Tibial nerve (tissue), 4 donors: ENCODE results near the gene MBP. TPM values are rescaled to one million over a fixed set of nuclear protein-coding genes. Genes with fewer than 3 reads are reported as not detected.
A peak's percentile ranks its signal among the peaks of the same experiment; 100 is the strongest.

ENCODE experiments used
- DNase-seq, 2 donors: peaks; one replicate each; pipeline ENCODE4 v3.0.0-alpha.2; 2019; ENCODE audit warnings: low spot score in 2 of 2
- H3K27ac ChIP-seq, 4 donors: fragments of 200-600 bp; sonication (generic) in 3 of 4; one replicate each; pipeline ENCODE4 v1.5.1; 2017 to 2019; ENCODE audit warnings: mild to moderate bottlenecking in 1 of 4
- H3K27me3 ChIP-seq, 2 donors: fragments of 200-600 bp; sonication (generic) in 1 of 2; one replicate each; pipeline versions ENCODE4 v1.5.1 to v1.6.0; 2017 to 2019
- H3K36me3 ChIP-seq, 3 donors: fragments of 200-600 bp; sonication (generic); one replicate each; pipeline ENCODE4 v1.5.1; 2018 to 2019
- H3K4me1 ChIP-seq, 4 donors: fragments of 200-600 bp; sonication (generic) in 3 of 4; one replicate each; pipeline ENCODE4 v1.5.1; 2017 to 2019
- H3K4me3 ChIP-seq, 4 donors: fragments of 200-600 bp; sonication (generic) in 3 of 4; one replicate each; pipeline ENCODE4 v1.5.1; 2017 to 2019; ENCODE audit warnings: mild to moderate bottlenecking in 1 of 4, moderate library complexity in 1 of 4
- H3K9me3 ChIP-seq, 4 donors: fragments of 200-600 bp; sonication (generic) in 3 of 4; one replicate each; pipeline ENCODE4 v1.5.1; 2017 to 2019
- CTCF ChIP-seq, 5 experiments: fragments of 200-600 bp in 3 of 5; fragments of 450-650 bp in 2 of 5; sonication (generic) in 3 of 5; IDR thresholded peaks; one replicate each; pipeline ENCODE4 v1.5.1; 2016 to 2019; ENCODE audit warnings: antibody characterized with exemption in 5 of 5, mild to moderate bottlenecking in 3 of 5, moderate library complexity in 2 of 5
- EP300 ChIP-seq, 2 donors: sonication (generic); formaldehyde crosslinking; IDR thresholded peaks; one replicate each; pipeline ENCODE4 v1.6.1; 2017; ENCODE audit warnings: antibody characterized with exemption in 2 of 2, mild to moderate bottlenecking in 1 of 2
- POLR2A ChIP-seq, 2 donors: fragments of 450-650 bp; IDR thresholded peaks; one replicate each; pipeline ENCODE4 v1.6.1; 2017; ENCODE audit warnings: antibody characterized with exemption in 2 of 2, mild to moderate bottlenecking in 2 of 2, moderate library complexity in 2 of 2
- WGBS, 2 donors: methylation state at CpG; one replicate each; pipeline ENCODE4 v1.1.5; 2018; 5-methylcytosine and 5-hydroxymethylcytosine counted together
- total RNA-seq, 4 donors: library from RNA; depleted of rRNA; stranded (reverse); fragments of >200 nt; gene quantifications; one replicate each; pipeline ENCODE4 v1.1.0, GENCODE V29; 2016

Gene MBP
- total RNA-seq, 4 donors from 2014 or later, result 831 to 1,485 (median 1,405) TPM

- Histone ChIP-seq H3K27ac (peak overlapping the region in 1 of 4 donors; percentile 9), H3K36me3 (no peaks in the 10 kb centered on the region), H3K4me1 (peaks cover 0 to 13% (median 1%) of the 10 kb centered on the region in 4 donors), H3K27me3 (no peaks in the 10 kb centered on the region), H3K9me3 (no peaks in the 10 kb centered on the region), H3K4me3 (no peak overlapping the region)
- 74 to 79% methylated on average over 48 of the region's 48 CpGs for WGBS, 2 donors
- TF ChIP-seq POLR2A (IDR thresholded peaks at IDR 0.05) (no peak), CTCF (IDR thresholded peaks at IDR 0.05) (no peak), EP300 (IDR thresholded peaks at IDR 0.05) (no peak)
- DNase-seq, result no peak
Measured at GRCh38 chr18:77092104-77093066, 40.2 kb downstream of the MBP start.

- Histone ChIP-seq H3K4me3 (no peak overlapping the region), H3K9me3 (no peaks in the 10 kb centered on the region), H3K36me3 (no peaks in the 10 kb centered on the region), H3K4me1 (peaks cover 0 to 20% (median 9%) of the 10 kb centered on the region in 4 donors), H3K27me3 (no peaks in the 10 kb centered on the region), H3K27ac (no peak overlapping the region)
- DNase-seq, result no peak
- 92 to 97% methylated on average over 5 of the region's 5 CpGs for WGBS, 2 donors
- TF ChIP-seq CTCF (IDR thresholded peaks at IDR 0.05) (no peak), POLR2A (IDR thresholded peaks at IDR 0.05) (no peak), EP300 (IDR thresholded peaks at IDR 0.05) (no peak)
Measured at GRCh38 chr18:77091366-77091765, 41.2 kb downstream of the MBP start.

DNA sequence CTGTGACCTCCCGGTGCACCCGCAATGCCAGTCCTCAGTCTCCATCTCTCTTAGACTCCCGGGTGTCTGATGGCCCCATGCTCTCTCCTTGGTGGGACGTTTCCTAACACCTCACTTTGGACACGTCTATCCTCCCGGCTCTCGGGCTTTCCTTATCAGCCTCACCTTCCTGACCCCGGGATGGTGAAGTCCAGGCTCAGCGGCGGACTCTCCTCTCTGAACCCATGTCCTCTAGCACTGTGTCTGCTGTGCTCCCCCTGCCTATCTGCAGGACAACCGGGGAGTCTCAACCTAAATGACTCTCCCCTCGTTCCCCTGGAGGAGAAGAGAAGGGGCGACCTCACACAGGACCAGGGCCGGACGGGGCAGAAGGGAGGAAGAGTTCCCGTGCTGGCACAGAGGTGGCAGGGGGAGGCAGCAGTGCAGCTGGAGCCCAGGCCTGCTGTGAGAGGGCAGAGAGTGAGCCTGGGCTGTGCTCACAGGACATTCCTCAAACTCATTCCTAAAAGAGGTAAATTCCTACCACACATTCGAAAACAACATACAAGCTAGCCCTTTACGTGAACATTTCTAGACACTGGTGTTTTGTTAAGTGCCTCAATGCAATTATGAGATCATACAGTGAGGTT lies 41.9 kb downstream of the MBP start:
- H3K4me1 ChIP-seq, result peaks cover 0 to 27% (median 11%) of the 10 kb centered on the region in 4 donors
- H3K27ac ChIP-seq, result no peak overlapping the region
- H3K27me3 ChIP-seq, result no peaks in the 10 kb centered on the region
- 85% methylated on average over 18 of the region's 18 CpGs for WGBS, 2 donors
- DNase-seq, result no peak
- no peak overlapping the region for H3K4me3 ChIP-seq
- TF ChIP-seq EP300 (IDR thresholded peaks at IDR 0.05) (no peak), POLR2A (IDR thresholded peaks at IDR 0.05) (no peak), CTCF (IDR thresholded peaks at IDR 0.05) (no peak)
- no peaks in the 10 kb centered on the region for H3K36me3 ChIP-seq
- no peaks in the 10 kb centered on the region for H3K9me3 ChIP-seq

DNA sequence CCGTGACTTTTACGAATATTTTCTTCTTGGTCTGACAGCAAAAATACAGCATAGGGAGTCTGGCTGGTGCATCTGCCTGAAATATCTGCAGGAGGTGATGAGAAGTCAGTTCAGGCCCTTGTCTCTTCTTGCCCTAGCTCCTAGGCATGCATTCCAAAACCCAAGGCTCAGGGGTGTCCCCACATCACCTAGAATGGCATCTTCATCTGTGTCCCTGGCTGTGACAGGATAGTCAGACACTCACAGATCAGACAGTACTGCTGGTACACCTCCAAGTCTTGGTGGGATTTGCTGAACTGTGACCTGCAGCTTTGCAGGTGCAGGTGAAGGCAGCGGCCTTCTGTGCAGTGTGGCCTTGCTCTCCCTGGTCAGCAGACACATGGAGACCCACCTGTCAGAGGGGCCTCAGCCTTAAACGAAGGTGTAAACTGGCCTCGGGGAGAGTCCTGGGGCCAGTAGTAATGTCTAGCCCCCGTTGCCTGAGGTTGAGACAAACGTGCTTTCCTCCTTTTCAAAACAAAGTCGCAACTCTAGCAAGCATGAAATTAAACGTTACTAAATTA lies 42.8 kb downstream of the MBP start:
- DNase-seq, result no peak
- H3K36me3 ChIP-seq, result no peaks in the 10 kb centered on the region
- 88 to 90% methylated on average over 7 to 9 of the region's 9 CpGs for WGBS, 2 donors
- no peaks in the 10 kb centered on the region for H3K27me3 ChIP-seq
- no peak overlapping the region for H3K27ac ChIP-seq
- TF ChIP-seq CTCF (IDR thresholded peaks at IDR 0.05), result no peak
- H3K9me3 ChIP-seq, result no peaks in the 10 kb centered on the region
- H3K4me3 ChIP-seq, result no peak overlapping the region
- peaks cover 0 to 33% (median 12%) of the 10 kb centered on the region in 4 donors for H3K4me1 ChIP-seq
